Measurements from ENCODE around the gene NT5DC3. TPM values are rescaled to one million over a fixed set of nuclear protein-coding genes. Genes with fewer than 3 reads are reported as not detected.

NT5DC3 gene
- total and polyA plus RNA-seq, 9 of the 15 experiments (the other 6 are each of a cell fraction or from before 2014, with no cell fraction given), result 6.3 to 33.5 (median 24.5) TPM

DNA sequence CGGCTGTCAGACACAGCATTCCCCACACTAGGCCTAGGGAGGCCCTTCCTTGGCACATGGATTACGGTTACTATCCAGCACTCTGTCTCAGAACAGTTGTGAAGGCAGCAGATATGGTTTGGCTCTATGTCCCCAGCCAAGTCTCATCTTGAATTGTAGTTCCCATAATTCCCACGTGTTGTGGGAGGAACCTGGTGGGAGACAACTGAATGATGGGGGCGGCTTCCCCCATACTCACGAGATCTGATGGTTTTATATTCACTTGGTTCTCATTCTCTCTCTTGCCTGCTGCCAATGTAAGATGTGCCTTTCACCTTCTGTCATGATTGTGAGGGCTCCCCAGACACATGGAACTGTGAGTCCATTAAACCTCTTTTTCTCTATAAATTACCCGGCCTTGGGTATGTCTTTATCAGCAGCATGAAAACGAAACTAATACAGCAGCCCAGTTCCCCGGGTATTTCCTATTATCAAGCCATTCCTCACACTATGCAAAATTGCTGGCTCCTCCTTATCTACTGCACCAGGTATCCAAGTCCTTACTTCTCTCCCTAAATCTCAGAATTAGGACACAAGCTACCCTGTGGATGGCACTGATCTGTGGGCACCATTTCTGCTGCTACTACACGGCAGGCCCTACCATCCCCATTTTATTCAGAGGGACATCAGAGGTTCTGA lies 33.3 kb downstream of the NT5DC3 start (continued):
- TF ChIP-seq TAL1 (IDR thresholded peaks at IDR 0.05) (peak; percentile 49), ZNF197 (CRISPR knock-in tag; IDR thresholded peaks at IDR 0.05; ENCODE audit: low read depth) (no peak), ELF2 (CRISPR knock-in tag; IDR thresholded peaks at IDR 0.05) (no peak), SIN3A (IDR thresholded peaks at IDR 0.05; ENCODE audit: borderline replicate concordance in 2 of 2, control insufficient read depth in 1 of 2, low read depth in 2 of 2, low read length in 2 of 2) (no peak), ATF7 (IDR thresholded peaks at IDR 0.05) (no peak)
- TF ChIP-seq, protein P1, sequence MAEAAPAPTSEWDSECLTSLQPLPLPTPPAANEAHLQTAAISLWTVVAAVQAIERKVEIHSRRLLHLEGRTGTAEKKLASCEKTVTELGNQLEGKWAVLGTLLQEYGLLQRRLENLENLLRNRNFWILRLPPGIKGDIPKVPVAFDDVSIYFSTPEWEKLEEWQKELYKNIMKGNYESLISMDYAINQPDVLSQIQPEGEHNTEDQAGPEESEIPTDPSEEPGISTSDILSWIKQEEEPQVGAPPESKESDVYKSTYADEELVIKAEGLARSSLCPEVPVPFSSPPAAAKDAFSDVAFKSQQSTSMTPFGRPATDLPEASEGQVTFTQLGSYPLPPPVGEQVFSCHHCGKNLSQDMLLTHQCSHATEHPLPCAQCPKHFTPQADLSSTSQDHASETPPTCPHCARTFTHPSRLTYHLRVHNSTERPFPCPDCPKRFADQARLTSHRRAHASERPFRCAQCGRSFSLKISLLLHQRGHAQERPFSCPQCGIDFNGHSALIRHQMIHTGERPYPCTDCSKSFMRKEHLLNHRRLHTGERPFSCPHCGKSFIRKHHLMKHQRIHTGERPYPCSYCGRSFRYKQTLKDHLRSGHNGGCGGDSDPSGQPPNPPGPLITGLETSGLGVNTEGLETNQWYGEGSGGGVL (CRISPR knock-in tag; IDR thresholded peaks at IDR 0.05), result no peak

DNA sequence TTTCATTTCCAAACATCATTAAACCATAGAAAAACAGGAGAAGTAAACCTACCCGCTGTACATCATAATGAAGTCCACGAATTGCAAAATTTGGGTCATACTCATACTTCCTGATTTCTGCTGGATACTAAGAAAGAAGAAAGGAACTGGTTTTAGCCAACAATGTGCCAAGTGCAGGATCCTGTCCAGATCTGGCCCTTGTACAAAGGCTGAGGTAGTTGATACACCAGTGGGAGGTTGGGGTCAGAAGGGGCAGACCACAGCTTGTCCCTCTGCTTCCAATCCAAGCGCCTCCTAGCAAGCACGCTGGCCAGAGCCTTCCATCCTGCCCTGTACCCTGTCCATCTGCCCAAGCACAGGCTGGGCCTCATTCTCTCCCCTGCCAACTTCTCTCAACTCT lies 34.2 kb downstream of the NT5DC3 start:
- DNase-seq (ENCODE audit: extremely low read depth in 1 of 4, low spot score in 3 of 4) (peak in 2 of 4 experiments; percentile 20 to 28), FAIRE-seq (no peak), ATAC-seq (no peak)
- Histone ChIP-seq H3K27me3 (ENCODE audit: control insufficient read depth in 2 of 2, insufficient read depth in 2 of 2, low read length in 2 of 2) (no peaks in the 10 kb centered on the region), H3K36me3 (ENCODE audit: control insufficient read depth, insufficient read depth, low read length) (peaks cover 82% of the 10 kb centered on the region), H3K4me3 (no peak overlapping the region), H2AFZ (ENCODE audit: low read depth, low read length) (no peak overlapping the region), H3K9ac (ENCODE audit: insufficient read depth in 1 of 2, low read depth in 2 of 2, low read length in 2 of 2) (0 out of 4 replicates have a peak overlapping the region, but pooled peaks of 1 of the 2 experiments have one; percentile 15), H3K9me3 (replicated peaks; ENCODE audit: control insufficient read depth, insufficient read depth, low read depth, low read length) (peaks cover 2% of the 10 kb centered on the region; the same call in 1 of the 2 replicates), H3K79me2 (ENCODE audit: control insufficient read depth, insufficient read depth, low read length) (peaks cover 62% of the 10 kb centered on the region), H3K4me1 (replicated peaks in 1 of 2; ENCODE audit: control insufficient read depth in 2 of 2, insufficient read depth in 2 of 2, low read length in 2 of 2) (peaks cover 32 to 64% of the 10 kb centered on the region in 2 experiments), H3K27ac (ENCODE audit: extremely low read depth, low read depth, low read length) (no peak overlapping the region; the same call in 2 of the 3 replicates), H3K9me1 (ENCODE audit: control insufficient read depth, insufficient read depth, low read length) (peaks cover 7% of the 10 kb centered on the region), H4K20me1 (replicated peaks; ENCODE audit: control insufficient read depth, insufficient read depth, low read length) (peaks cover 12% of the 10 kb centered on the region; the same call in 1 of the 2 replicates), H3K4me2 (ENCODE audit: insufficient read depth, low read length) (no peak overlapping the region)
- 58% methylated on average over 4 of the region's 4 CpGs for WGBS (ENCODE audit: insufficient coverage, low coverage, missing lambda C conversion rate)
- intact Hi-C loops (cut with micrococcal nuclease), result no loop called here
- in situ Hi-C loops (cut with MboI), result loop anchor here (10.0 kb wide), 1 partner anchor 1692 kb away; no protein-coding TSS in a partner anchor
- TF ChIP-seq CBFA2T3 (IDR thresholded peaks at IDR 0.05) (peak; percentile 38), ZNF174 (CRISPR knock-in tag; IDR thresholded peaks at IDR 0.05) (no peak)
- BruUV-seq (replicated peaks), result no TSS peak
- POLR2A ChIA-PET, result interaction anchor here (0.9 kb wide), 1 partner anchor 11 kb away, joined by 3 read pairs; no protein-coding TSS in a partner anchor
- CTCF ChIA-PET (ENCODE audit: low intra/inter-chr PET ratio), result no interaction called here
